Activated CD4-positive, alpha-beta memory T cell treated with anti-CD3 and anti-CD28 coated beads, Interleukin-2, amount 10 ng/mL, durations not matched to agents 7 days and 5 days (primary cell): ENCODE results near the gene RPS6KC1. TPM values are rescaled to one million over a fixed set of nuclear protein-coding genes. Genes with fewer than 3 reads are reported as not detected.
"Not testable (repeated sequence)": the region's sequence is repeated elsewhere in the genome, so short reads cannot be mapped to it uniquely, and the experiment has no call there.

Experiments used
- CTCF ChIA-PET: fragments of 350-600 bp; sonication (Branson Sonifier 250); formaldehyde crosslinking; loops from one replicate; lab custom pipeline; 2021; ENCODE audit warnings: antibody characterized with exemption, inconsistent platforms; lab: Charles Lee
- POLR2A ChIA-PET: fragments of 350-600 bp; sonication (Branson Sonifier 250); formaldehyde crosslinking; loops from one replicate; lab custom pipeline; 2021; ENCODE audit warnings: antibody characterized with exemption; lab: Charles Lee
- DNase-seq: peaks from one replicate; pipeline ENCODE4 v3.0.0-alpha.2; 2020
- H3K27ac Mint-ChIP-seq: one replicate; pipeline ENCODE4 v1.8.0; 2021; ENCODE audit warnings: mild to moderate bottlenecking, mixed read lengths
- H3K27me3 Mint-ChIP-seq: one replicate; pipeline ENCODE4 v1.8.0; 2021; ENCODE audit warnings: mixed read lengths
- H3K36me3 Mint-ChIP-seq: one replicate; pipeline ENCODE4 v1.8.0; 2021; ENCODE audit warnings: low read depth, mixed read lengths
- H3K4me1 Mint-ChIP-seq: one replicate; pipeline ENCODE4 v1.8.0; 2021; ENCODE audit warnings: mixed read lengths
- H3K4me3 Mint-ChIP-seq: one replicate; pipeline ENCODE4 v1.8.0; 2021; ENCODE audit warnings: mild to moderate bottlenecking, mixed read lengths
- H3K9me3 Mint-ChIP-seq: one replicate; pipeline ENCODE4 v1.8.0; 2021; ENCODE audit warnings: mixed read lengths
- total RNA-seq, 2 experiments: library from RNA; stranded (reverse); gene quantifications; one replicate each; pipeline ENCODE4 v1.2.3, GENCODE V29; 2021

Gene RPS6KC1
- total RNA-seq, 2 experiments from 2014 or later, result 12.3 to 12.6 TPM

DNA sequence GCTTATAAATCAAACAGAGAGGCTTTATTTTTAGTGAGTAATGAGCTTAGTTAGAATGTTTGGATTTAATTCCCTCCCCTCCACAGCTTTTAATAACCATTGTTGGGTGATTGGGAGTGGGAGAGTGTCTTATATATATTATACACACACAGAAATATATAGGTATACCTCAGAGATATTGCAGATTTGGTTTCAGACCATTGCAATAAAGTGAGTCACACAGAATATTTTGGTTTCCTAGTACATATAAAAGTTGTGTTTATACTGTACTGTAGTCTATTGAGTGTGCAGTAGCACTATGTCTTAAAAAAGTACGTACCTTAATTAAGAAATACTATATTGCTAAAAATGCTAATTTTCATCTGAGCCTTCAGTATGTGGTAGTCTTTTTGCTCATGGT lies 44.4 kb downstream of the RPS6KC1 start:
- H3K4me1 Mint-ChIP-seq, result peaks cover 3% of the 10 kb centered on the region
- DNase-seq, result no peak
- POLR2A ChIA-PET, result interaction anchor here (0.8 kb wide), 1 partner anchor 13 kb away, joined by 3 read pairs; no protein-coding TSS in a partner anchor
- CTCF ChIA-PET, result interaction anchor here (1.6 kb wide), 1 partner anchor 11 kb away, joined by 5 read pairs; no protein-coding TSS in a partner anchor
- peaks cover 23% of the 10 kb centered on the region for H3K36me3 Mint-ChIP-seq
- no peak overlapping the region for H3K27ac Mint-ChIP-seq
- no peak overlapping the region for H3K4me3 Mint-ChIP-seq
- H3K9me3 Mint-ChIP-seq, result no peaks in the 10 kb centered on the region
- H3K27me3 Mint-ChIP-seq, result no peaks in the 10 kb centered on the region

DNA sequence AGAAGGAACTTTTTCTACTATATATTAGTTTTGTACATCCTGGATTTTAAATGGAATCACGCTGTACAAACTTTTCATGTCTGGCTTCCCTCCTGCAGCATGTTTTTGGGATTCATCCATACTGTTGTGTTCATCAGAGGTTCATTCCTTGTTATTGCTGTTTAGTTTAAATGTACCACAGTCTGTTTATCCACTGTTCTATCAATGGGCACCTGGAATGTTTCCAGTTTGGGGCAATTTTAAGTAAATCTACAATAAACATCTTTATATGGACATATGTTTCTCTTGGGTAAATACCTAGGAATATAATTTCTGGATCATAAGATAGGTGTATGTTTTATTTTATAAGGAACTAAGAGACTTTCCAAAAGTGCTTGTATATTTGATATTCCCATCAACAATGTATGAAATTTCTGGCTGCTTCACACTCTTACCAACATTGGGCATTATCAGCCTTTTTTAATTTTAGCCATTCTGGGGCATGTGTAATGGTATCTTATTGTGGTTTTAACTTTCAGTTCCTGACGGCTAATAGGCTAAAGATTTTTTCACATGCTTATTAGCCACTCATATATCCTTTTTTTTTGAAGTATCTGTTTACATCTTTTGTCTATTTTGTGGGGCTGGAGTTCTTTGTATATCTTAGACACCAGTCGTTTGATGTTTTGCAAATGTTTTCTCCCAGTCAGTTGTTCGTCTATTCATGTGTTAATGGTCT lies 48.8 kb downstream of the RPS6KC1 start:
- CTCF ChIA-PET, result no interaction called here
- peaks cover 18% of the 10 kb centered on the region for H3K36me3 Mint-ChIP-seq

DNA sequence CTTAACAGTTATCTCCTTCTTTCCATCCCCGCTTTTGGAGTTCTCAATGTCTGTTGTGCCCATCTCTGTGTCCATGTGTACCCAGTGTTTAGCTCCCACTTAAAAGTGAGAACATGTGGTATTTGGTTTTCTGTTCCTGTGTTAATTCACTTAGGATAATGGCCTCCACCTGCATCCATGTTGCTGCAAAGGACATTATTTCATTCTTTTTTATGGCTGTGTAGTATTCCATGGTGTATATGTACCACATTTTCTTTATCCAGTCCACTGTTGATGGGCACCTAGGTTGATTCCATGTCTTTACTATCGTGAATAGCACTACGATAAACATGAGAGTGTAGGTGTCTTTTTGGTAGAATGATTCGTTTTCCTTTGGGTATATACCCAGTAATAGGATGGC lies 49.5 kb downstream of the RPS6KC1 start:
- DNase-seq, POLR2A ChIA-PET, H3K4me1 Mint-ChIP-seq, H3K9me3 Mint-ChIP-seq, H3K4me3 Mint-ChIP-seq, H3K27ac Mint-ChIP-seq, H3K27me3 Mint-ChIP-seq, CTCF ChIA-PET: not testable (repeated sequence)
- H3K36me3 Mint-ChIP-seq, result peaks cover 14% of the 10 kb centered on the region

More for the DNA sequence above, 48.8 kb downstream of the RPS6KC1 start:
- no peak overlapping the region for H3K4me3 Mint-ChIP-seq
- no peaks in the 10 kb centered on the region for H3K4me1 Mint-ChIP-seq
- H3K27me3 Mint-ChIP-seq, result no peaks in the 10 kb centered on the region
- H3K9me3 Mint-ChIP-seq, result no peaks in the 10 kb centered on the region
- no peak for DNase-seq
- H3K27ac Mint-ChIP-seq, result no peak overlapping the region
- POLR2A ChIA-PET, result no interaction called here

DNA sequence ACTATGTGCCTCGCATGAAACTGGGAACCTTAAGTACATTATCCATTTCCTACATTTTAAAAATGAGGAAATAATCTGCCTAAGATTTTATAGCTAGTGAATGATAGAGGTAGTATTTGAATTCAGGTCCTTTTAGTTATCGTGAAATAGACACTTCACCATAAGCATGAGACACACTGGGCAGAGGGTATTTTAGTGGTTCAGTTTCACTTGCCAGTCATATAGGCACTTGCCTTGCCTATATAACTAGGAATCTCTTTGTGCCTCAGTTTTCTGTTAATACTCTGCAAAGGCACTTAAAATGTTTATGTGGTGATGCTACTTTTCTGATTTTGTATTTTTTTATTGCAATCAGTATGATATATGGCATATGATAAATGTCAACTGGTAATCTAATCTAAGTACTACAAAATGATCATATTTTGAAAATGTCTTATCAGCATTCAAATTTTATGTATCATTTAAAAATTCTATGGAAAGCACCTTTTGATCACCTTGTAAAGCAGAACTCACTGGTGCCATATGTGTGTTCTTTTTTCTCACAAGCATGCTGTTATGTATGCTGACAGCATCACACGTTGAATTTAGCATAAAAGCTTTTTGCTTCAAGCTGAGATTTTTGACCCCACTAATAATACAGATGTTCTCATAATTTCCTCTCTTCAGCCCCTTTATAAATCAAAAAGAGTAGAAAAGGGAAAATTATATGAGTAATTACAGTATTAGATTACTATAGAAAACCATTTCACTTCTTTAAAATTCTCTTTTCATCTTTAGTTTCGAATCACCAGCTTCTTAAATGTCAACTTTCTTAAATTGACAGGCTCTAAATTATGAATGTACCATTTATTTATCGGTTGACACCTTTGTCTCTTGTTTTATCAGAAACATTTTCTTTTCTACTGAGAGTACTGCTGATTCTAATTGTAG lies 52.6 kb downstream of the RPS6KC1 start:
- Mint-ChIP-seq H3K9me3 (no peaks in the 10 kb centered on the region), H3K4me3 (no peak overlapping the region), H3K4me1 (no peaks in the 10 kb centered on the region), H3K27ac (no peak overlapping the region), H3K27me3 (no peaks in the 10 kb centered on the region), H3K36me3 (peaks cover 23% of the 10 kb centered on the region)
- DNase-seq, result no peak
- ChIA-PET POLR2A (no interaction called here), CTCF (interaction anchor here (1.0 to 1.8 kb wide), 2 partner anchors 19 to 438 kb away, joined by 3 to 4 read pairs; no protein-coding TSS in a partner anchor)

GRCh38 chr1:213104604-213105003 lies 53.6 kb downstream of the RPS6KC1 start:
- Mint-ChIP-seq H3K27me3 (no peaks in the 10 kb centered on the region), H3K4me3 (no peak overlapping the region), H3K27ac (no peak overlapping the region), H3K36me3 (peaks cover 23% of the 10 kb centered on the region), H3K4me1 (peaks cover 2% of the 10 kb centered on the region), H3K9me3 (no peaks in the 10 kb centered on the region)
- ChIA-PET CTCF (interaction anchor here (1.0 to 1.8 kb wide), 2 partner anchors 18 to 439 kb away, joined by 3 to 4 read pairs; no protein-coding TSS in a partner anchor), POLR2A (no interaction called here)
- no peak for DNase-seq

DNA sequence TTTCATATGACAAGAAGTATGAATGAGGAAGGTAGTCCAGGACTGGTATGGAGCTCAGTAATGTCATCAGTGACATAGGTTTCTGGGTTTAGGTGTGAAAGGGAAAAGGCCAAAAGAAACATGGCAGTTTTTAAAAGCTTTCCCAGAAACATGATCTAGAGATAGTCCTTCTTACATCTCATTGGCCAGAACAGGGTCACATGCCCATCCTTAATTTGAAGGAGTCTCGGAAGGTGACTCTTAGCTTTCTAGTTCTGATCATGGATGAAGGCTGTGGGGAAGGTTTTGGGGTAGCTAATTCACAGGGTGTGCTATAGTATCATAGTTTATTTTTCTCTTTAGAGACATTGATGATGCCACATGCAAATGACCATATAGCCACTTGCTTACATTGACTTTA lies 55.3 kb downstream of the RPS6KC1 start:
- H3K27ac Mint-ChIP-seq, result no peak overlapping the region
- ChIA-PET CTCF (interaction anchor here (1.2 kb wide), 1 partner anchor 12 kb away, joined by 3 read pairs; no protein-coding TSS in a partner anchor), POLR2A (no interaction called here)
- peaks cover 9% of the 10 kb centered on the region for H3K4me1 Mint-ChIP-seq
- H3K27me3 Mint-ChIP-seq, result no peaks in the 10 kb centered on the region
- no peak overlapping the region for H3K4me3 Mint-ChIP-seq
- H3K36me3 Mint-ChIP-seq, result peaks cover 15% of the 10 kb centered on the region
- DNase-seq, result no peak
- no peaks in the 10 kb centered on the region for H3K9me3 Mint-ChIP-seq

- no peaks in the 10 kb centered on the region for H3K27me3 Mint-ChIP-seq
- H3K27ac Mint-ChIP-seq, result no peak overlapping the region
- POLR2A ChIA-PET, result no interaction called here
- CTCF ChIA-PET, result no interaction called here
- H3K4me3 Mint-ChIP-seq, result no peak overlapping the region
- peaks cover 9% of the 10 kb centered on the region for H3K4me1 Mint-ChIP-seq
- H3K36me3 Mint-ChIP-seq, result peaks cover 15% of the 10 kb centered on the region
- no peaks in the 10 kb centered on the region for H3K9me3 Mint-ChIP-seq
- DNase-seq, result no peak
Measured at GRCh38 chr1:213107613-213108012, 56.6 kb downstream of the RPS6KC1 start.

GRCh38 chr1:213110349-213111300 lies 59.6 kb downstream of the RPS6KC1 start:
- ChIA-PET CTCF (interaction anchor here (0.7 kb wide), 1 partner anchor 1252 kb away, joined by 3 read pairs; no protein-coding TSS in a partner anchor), POLR2A (interaction anchor here (0.9 kb wide), 1 partner anchor 10 kb away, joined by 3 read pairs; no protein-coding TSS in a partner anchor)
- Mint-ChIP-seq H3K4me1 (peaks cover 9% of the 10 kb centered on the region), H3K9me3 (no peaks in the 10 kb centered on the region), H3K27me3 (no peaks in the 10 kb centered on the region), H3K4me3 (no peak overlapping the region), H3K36me3 (peaks cover 15% of the 10 kb centered on the region), H3K27ac (no peak overlapping the region)
- DNase-seq, result no peak

DNA sequence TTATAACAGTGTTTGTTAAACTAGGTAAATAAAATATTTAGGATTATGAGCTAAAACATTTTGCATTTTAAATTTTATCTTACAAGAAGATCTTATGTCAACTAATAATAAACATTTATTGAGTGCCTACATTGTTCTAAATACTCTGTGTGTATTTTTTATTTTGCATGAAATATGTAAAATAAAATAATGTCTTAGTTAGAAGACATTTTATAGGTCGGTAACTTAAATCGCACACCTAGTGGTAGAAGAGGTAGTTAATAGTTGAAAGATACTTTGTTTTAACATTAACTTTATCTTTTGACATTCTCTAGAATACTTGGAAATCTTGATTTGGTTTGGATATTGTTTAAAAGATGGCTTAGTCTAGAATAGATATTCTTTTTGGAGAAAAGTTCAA lies 60.5 kb downstream of the RPS6KC1 start:
- Mint-ChIP-seq H3K4me3 (no peak overlapping the region), H3K27me3 (no peaks in the 10 kb centered on the region), H3K27ac (no peak overlapping the region), H3K4me1 (peaks cover 9% of the 10 kb centered on the region), H3K36me3 (peaks cover 13% of the 10 kb centered on the region), H3K9me3 (no peaks in the 10 kb centered on the region)
- ChIA-PET POLR2A (interaction anchor here (1.0 kb wide), 1 partner anchor 109 kb away, joined by 4 read pairs; no protein-coding TSS in a partner anchor), CTCF (interaction anchor here (0.7 to 1.0 kb wide), 2 partner anchors 656 to 1251 kb away, joined by 3 read pairs; no protein-coding TSS in a partner anchor)
- DNase-seq, result no peak

DNA sequence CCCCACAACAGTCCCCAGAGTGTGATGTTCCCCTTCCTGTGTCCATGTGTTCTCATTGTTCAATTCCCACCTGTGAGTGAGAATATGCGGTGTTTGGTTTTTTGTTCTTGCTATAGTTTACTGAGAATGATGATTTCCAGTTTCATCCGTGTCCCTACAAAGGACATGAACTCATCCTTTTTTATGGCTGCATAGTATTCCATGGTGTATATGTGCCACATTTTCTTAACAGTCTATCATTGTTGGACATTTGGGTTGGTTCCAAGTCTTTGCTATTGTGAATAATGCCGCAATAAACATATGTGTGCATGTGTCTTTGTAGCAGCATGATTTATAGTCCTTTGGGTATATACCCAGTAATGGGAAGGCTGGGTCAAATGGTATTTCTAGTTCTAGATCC lies 61.7 kb downstream of the RPS6KC1 start:
- H3K9me3 Mint-ChIP-seq, DNase-seq, H3K4me3 Mint-ChIP-seq, H3K27me3 Mint-ChIP-seq, H3K27ac Mint-ChIP-seq, H3K4me1 Mint-ChIP-seq, H3K36me3 Mint-ChIP-seq, CTCF ChIA-PET: not testable (repeated sequence)
- POLR2A ChIA-PET, result interaction anchor here (1.0 kb wide), 1 partner anchor 110 kb away, joined by 4 read pairs; no protein-coding TSS in a partner anchor

GRCh38 chr1:213117699-213118180 lies 66.7 kb downstream of the RPS6KC1 start:
- H3K9me3 Mint-ChIP-seq, CTCF ChIA-PET, DNase-seq, POLR2A ChIA-PET, H3K36me3 Mint-ChIP-seq, H3K4me1 Mint-ChIP-seq, H3K4me3 Mint-ChIP-seq, H3K27ac Mint-ChIP-seq, H3K27me3 Mint-ChIP-seq: not testable (repeated sequence)

- H3K9me3 Mint-ChIP-seq, result no peaks in the 10 kb centered on the region
- POLR2A ChIA-PET, result interaction anchor here (0.7 kb wide), 1 partner anchor 9 kb away, joined by 3 read pairs; no protein-coding TSS in a partner anchor
- CTCF ChIA-PET, result no interaction called here
- no peak for DNase-seq
- no peak overlapping the region for H3K27ac Mint-ChIP-seq
- no peak overlapping the region for H3K4me3 Mint-ChIP-seq
- no peaks in the 10 kb centered on the region for H3K36me3 Mint-ChIP-seq
- no peaks in the 10 kb centered on the region for H3K27me3 Mint-ChIP-seq
- H3K4me1 Mint-ChIP-seq, result peaks cover 9% of the 10 kb centered on the region
Measured at GRCh38 chr1:213119794-213120193, 68.8 kb downstream of the RPS6KC1 start.
